Endothelial cell of umbilical vein (primary cell): ENCODE measurements around the gene PIK3C3. TPM values are rescaled to one million over a fixed set of nuclear protein-coding genes. Genes with fewer than 3 reads are reported as not detected.

Experiments used
- BruUV-seq: library from RNA; stranded (reverse); fragments of 400-500 nt; replicated peaks from 2 replicates; lab custom pipeline; 2021; lab: Mats Ljungman, UMichigan
- CTCF ChIA-PET: fragments of 300-600, 350-600 bp; sonication (Branson Sonifier 250); formaldehyde crosslinking; loops from one replicate; lab custom pipeline; 2021; ENCODE audit warnings: antibody characterized with exemption, inconsistent platforms; lab: Charles Lee
- POLR2A ChIA-PET: fragments of 300-600, 350-600 bp; sonication (Branson Sonifier 250); formaldehyde crosslinking; loops from one replicate; lab custom pipeline; 2021; ENCODE audit warnings: antibody characterized with exemption, inconsistent platforms; lab: Charles Lee
- DNase-seq: peaks from one replicate; pipeline ENCODE4 v3.0.0-alpha.2; 2011; ENCODE audit warnings: low read depth, low spot score
- FAIRE-seq: peaks from 2 replicates; lab custom pipeline; 2011; peaks lifted over from hg19 to GRCh38; lab: Jason Lieb, UNC
- H2AFZ ChIP-seq: 2 replicates; pipeline ENCODE4 v1.6.0; 2012; ENCODE audit warnings: low read depth, low read length, control low read depth, inconsistent platforms
- H3K27ac ChIP-seq: 2 replicates; pipeline ENCODE4 v1.5.1; 2011; ENCODE audit warnings: low read depth, mild to moderate bottlenecking, control low read depth, low read length, moderate library complexity; ENCODE audit not compliant: insufficient read depth
- H3K27me3 ChIP-seq, 2 experiments: 2 replicates each; pipeline versions ENCODE4 v1.6.0 to v1.6.1; 2011; ENCODE audit warnings: low read length in 2 of 2, mixed read lengths in 1 of 2; ENCODE audit not compliant: control insufficient read depth in 2 of 2, insufficient read depth in 2 of 2
- H3K36me3 ChIP-seq, 2 experiments: 2 replicates in 1 of 2; 3 replicates in 1 of 2; pipeline ENCODE4 v1.5.1; 2011; ENCODE audit warnings: low read length in 2 of 2, mild to moderate bottlenecking in 1 of 2, moderate library complexity in 1 of 2; ENCODE audit not compliant: control insufficient read depth in 2 of 2, insufficient read depth in 2 of 2; ENCODE audit errors: extremely low read depth in 1 of 2
- H3K4me1 ChIP-seq: 3 replicates; pipeline ENCODE4 v1.5.1; 2011; ENCODE audit warnings: mild to moderate bottlenecking, low read length; ENCODE audit not compliant: control insufficient read depth, insufficient read depth; ENCODE audit errors: extremely low read depth
- H3K4me2 ChIP-seq: 2 replicates; pipeline ENCODE4 v1.6.1; 2011; ENCODE audit warnings: low read length, control low read depth, mixed read lengths; ENCODE audit not compliant: insufficient read depth
- H3K4me3 ChIP-seq, 3 experiments: fragments of 200-600 bp in 1 of 3; sonication (generic), shearing (Covaris generic) in 1 of 3; replicated peaks in 1 of 3; 2 replicates each; pipeline ENCODE4 v1.5.1; 2011 to 2016; ENCODE audit warnings: control low read depth in 3 of 3, low read length in 3 of 3, mild to moderate bottlenecking in 2 of 3, inconsistent platforms in 1 of 3, low read depth in 1 of 3, moderate library complexity in 1 of 3; ENCODE audit not compliant: insufficient read depth in 1 of 3
- H3K79me2 ChIP-seq: 2 replicates; pipeline ENCODE4 v1.6.0; 2012; ENCODE audit warnings: low read length, inconsistent platforms; ENCODE audit not compliant: control insufficient read depth, insufficient read depth
- H3K9ac ChIP-seq: replicated peaks from 2 replicates; pipeline ENCODE3; 2011; ENCODE audit warnings: low read length, control low read depth; ENCODE audit not compliant: insufficient read depth; ENCODE audit errors: extremely low read depth
- H3K9me1 ChIP-seq: replicated peaks from 3 replicates; pipeline ENCODE4 v1.6.0; 2011; ENCODE audit warnings: mild to moderate bottlenecking, low read length; ENCODE audit not compliant: control insufficient read depth, insufficient read depth; ENCODE audit errors: extremely low read depth
- H3K9me3 ChIP-seq: replicated peaks from 2 replicates; pipeline ENCODE4 v1.5.1; 2012; ENCODE audit warnings: low read length, inconsistent platforms; ENCODE audit not compliant: control insufficient read depth, insufficient read depth
- H4K20me1 ChIP-seq: replicated peaks from 2 replicates; pipeline ENCODE3; 2011; ENCODE audit warnings: mild to moderate bottlenecking, low read length; ENCODE audit not compliant: control insufficient read depth, insufficient read depth; ENCODE audit errors: extremely low read depth
- EZH2 ChIP-seq: IDR thresholded peaks from 2 replicates; pipeline ENCODE4 v1.6.1; 2012; ENCODE audit warnings: borderline replicate concordance, low read depth, mild to moderate bottlenecking, moderate library complexity, low read length, inconsistent platforms; ENCODE audit not compliant: severe bottlenecking
- GATA2 ChIP-seq: IDR thresholded peaks from 2 replicates; pipeline ENCODE4 v1.7.0; 2011; ENCODE audit warnings: low read depth, mild to moderate bottlenecking, moderate library complexity, mixed read lengths, low read length; ENCODE audit not compliant: insufficient read length, insufficient read depth
- JUN ChIP-seq: IDR thresholded peaks from 2 replicates; pipeline ENCODE4 v1.6.1; 2011; ENCODE audit warnings: borderline replicate concordance, low read depth; ENCODE audit not compliant: insufficient read length, insufficient read depth
- MYC ChIP-seq: IDR thresholded peaks from one replicate; pipeline ENCODE4 v1.6.1; 2011; ENCODE audit warnings: mild to moderate bottlenecking, low read depth, low read length
- POLR2A ChIP-seq: IDR thresholded peaks from 2 replicates; pipeline ENCODE4 v1.6.1; 2012; ENCODE audit warnings: low read depth, mild to moderate bottlenecking, control low read depth, low read length
- POLR2AphosphoS5 ChIP-seq: IDR thresholded peaks from 2 replicates; pipeline ENCODE4 v1.6.1; 2012; ENCODE audit warnings: low read depth, mild to moderate bottlenecking, control low read depth, low read length, moderate library complexity; ENCODE audit not compliant: insufficient read depth
- dilution Hi-C: fragments of 300-500 bp; cut with MboI; formaldehyde crosslinking; loops from one replicate; pipeline ENCODE4 v1.15.0; 2019; ENCODE audit warnings: low sequenced_read_pairs; ENCODE audit not compliant: extremely low pct_ligation_motif_present
- intact Hi-C: fragments of 100-400 bp; cut with micrococcal nuclease; formaldehyde crosslinking; loops from one replicate; pipeline ENCODE4 v1.10.0; 2022
- polyA plus RNA-seq, 4 experiments: library from polyadenylated mRNA; depleted of rRNA in 3 of 4; stranded (reverse) in 3 of 4; unstranded in 1 of 4; fragments of >200 nt; gene quantifications; 2 replicates each; pipeline versions ENCODE4 v1.2.1 to v1.2.3, GENCODE V29; 2011 to 2012; ENCODE audit warnings: missing spikeins in 1 of 4
- total RNA-seq: library from RNA; stranded (reverse); gene quantifications from 2 replicates; pipeline ENCODE4 v1.2.3, GENCODE V29; 2021
- TF ChIP-seq, protein P1 (sequence below), 2 donors: IDR thresholded peaks; 1 replicate in 1 of 2; 2 replicates in 1 of 2; pipeline ENCODE4 v1.5.1; 2011; ENCODE audit warnings: low read length in 2 of 2, mild to moderate bottlenecking in 2 of 2, moderate library complexity in 2 of 2, control low read depth in 1 of 2, inconsistent platforms in 1 of 2, low read depth in 1 of 2; ENCODE audit not compliant: insufficient read depth in 1 of 2; ENCODE audit errors: extremely low read depth in 1 of 2
- TF ChIP-seq, protein P2 (sequence below): IDR thresholded peaks from 2 replicates; pipeline ENCODE4 v1.6.1; 2011; ENCODE audit not compliant: insufficient read depth, insufficient read length

Gene PIK3C3
- total and polyA plus RNA-seq, 2 donors (not counting 3 experiments of a cell fraction or from before 2014, with no cell fraction given) = 19.5 to 47.3 TPM

DNA sequence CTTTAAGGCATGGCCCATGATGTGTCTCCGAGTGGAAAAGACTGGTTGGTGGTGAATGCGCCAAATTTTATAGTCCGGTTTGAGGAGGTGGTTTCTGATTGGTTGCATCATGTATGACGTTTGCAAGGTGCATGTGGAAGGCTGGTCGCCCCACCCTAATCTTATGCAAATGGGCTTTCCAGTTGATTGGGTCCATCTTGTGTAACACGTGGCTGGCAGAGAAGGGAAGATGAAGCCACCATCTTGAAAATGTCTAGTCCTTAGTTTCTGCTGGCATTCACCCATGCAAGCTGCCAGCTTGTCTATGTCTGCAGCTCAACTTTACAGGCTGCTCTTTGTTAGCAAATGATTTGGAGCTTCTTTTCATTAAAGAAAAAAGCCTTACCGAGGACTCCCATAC is 132.2 kb downstream of the PIK3C3 start:
- FAIRE-seq (no peak), DNase-seq (no peak)
- Histone ChIP-seq H3K4me3 (no peak overlapping the region), H3K4me2 (peak overlapping the region; percentile 47), H3K36me3 (no peaks in the 10 kb centered on the region), H4K20me1 (no peaks in the 10 kb centered on the region), H3K27ac (no peak overlapping the region), H3K79me2 (no peaks in the 10 kb centered on the region), H3K9ac (no peak overlapping the region), H3K27me3 (no peaks in the 10 kb centered on the region), H3K9me1 (no peaks in the 10 kb centered on the region), H3K4me1 (peaks cover 14% of the 10 kb centered on the region), H2AFZ (no peak overlapping the region), H3K9me3 (no peaks in the 10 kb centered on the region)
- dilution Hi-C loops (no loop called here), intact Hi-C loops (no loop called here)
- POLR2A ChIA-PET = no interaction called here
- CTCF ChIA-PET = interaction anchor here (2.5 kb wide), 1 partner anchor 34 kb away, joined by 14 read pairs; no protein-coding TSS in a partner anchor
- TF ChIP-seq, protein P1, sequence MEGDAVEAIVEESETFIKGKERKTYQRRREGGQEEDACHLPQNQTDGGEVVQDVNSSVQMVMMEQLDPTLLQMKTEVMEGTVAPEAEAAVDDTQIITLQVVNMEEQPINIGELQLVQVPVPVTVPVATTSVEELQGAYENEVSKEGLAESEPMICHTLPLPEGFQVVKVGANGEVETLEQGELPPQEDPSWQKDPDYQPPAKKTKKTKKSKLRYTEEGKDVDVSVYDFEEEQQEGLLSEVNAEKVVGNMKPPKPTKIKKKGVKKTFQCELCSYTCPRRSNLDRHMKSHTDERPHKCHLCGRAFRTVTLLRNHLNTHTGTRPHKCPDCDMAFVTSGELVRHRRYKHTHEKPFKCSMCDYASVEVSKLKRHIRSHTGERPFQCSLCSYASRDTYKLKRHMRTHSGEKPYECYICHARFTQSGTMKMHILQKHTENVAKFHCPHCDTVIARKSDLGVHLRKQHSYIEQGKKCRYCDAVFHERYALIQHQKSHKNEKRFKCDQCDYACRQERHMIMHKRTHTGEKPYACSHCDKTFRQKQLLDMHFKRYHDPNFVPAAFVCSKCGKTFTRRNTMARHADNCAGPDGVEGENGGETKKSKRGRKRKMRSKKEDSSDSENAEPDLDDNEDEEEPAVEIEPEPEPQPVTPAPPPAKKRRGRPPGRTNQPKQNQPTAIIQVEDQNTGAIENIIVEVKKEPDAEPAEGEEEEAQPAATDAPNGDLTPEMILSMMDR (IDR thresholded peaks at IDR 0.05; ENCODE audit: extremely low read depth in 1 of 2, insufficient read depth in 1 of 2, low read depth in 1 of 2, low read length in 2 of 2) = no peak
- no peak for TF ChIP-seq JUN
- TF ChIP-seq, protein P2, sequence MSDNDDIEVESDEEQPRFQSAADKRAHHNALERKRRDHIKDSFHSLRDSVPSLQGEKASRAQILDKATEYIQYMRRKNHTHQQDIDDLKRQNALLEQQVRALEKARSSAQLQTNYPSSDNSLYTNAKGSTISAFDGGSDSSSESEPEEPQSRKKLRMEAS = no peak
- TF ChIP-seq POLR2A = no peak
- no peak for TF ChIP-seq EZH2
- TF ChIP-seq GATA2 = no peak
- TF ChIP-seq MYC = no peak
- no peak for TF ChIP-seq POLR2AphosphoS5
- no TSS peak for BruUV-seq
